Peyer's patch (tissue), 4 donors: ENCODE results near the gene PCGF2.

Source experiments
- CTCF ChIP-seq, 6 experiments: fragments of 450-650 bp in 4 of 6; fragments of 200-600 bp in 2 of 6; sonication (generic) in 1 of 6; IDR thresholded peaks; one replicate each; pipeline ENCODE4 v1.5.1; 2017 to 2019; ENCODE audit warnings: antibody characterized with exemption in 6 of 6, mild to moderate bottlenecking in 3 of 6, moderate library complexity in 1 of 6
- POLR2A ChIP-seq, 2 donors: fragments of 450-650 bp; IDR thresholded peaks; one replicate each; pipeline ENCODE4 v1.5.1; 2017; ENCODE audit warnings: antibody characterized with exemption in 2 of 2, mild to moderate bottlenecking in 2 of 2, moderate library complexity in 2 of 2

- TF ChIP-seq CTCF (IDR thresholded peaks at IDR 0.05) (no peak), POLR2A (IDR thresholded peaks at IDR 0.05) (no peak)
Measured at GRCh38 chr17:38705803-38706504, 42.2 kb downstream of the PCGF2 start.
